WTC11 (cell line): Measurements from ENCODE around the gene VEGFB.

ENCODE experiments used
- ATF3 ChIP-seq: sonication (generic); formaldehyde crosslinking; conservative IDR thresholded peaks from 2 replicates; pipeline ENCODE4 v1.8.1; 2022; ENCODE audit warnings: mild to moderate bottlenecking, missing genetic modification reagents
- CREB1 ChIP-seq: sonication (generic); formaldehyde crosslinking; IDR thresholded peaks from 2 replicates; pipeline ENCODE4 v1.8.0; 2023; ENCODE audit warnings: mild to moderate bottlenecking, missing genetic modification reagents
- ELF4 ChIP-seq: sonication (generic); formaldehyde crosslinking; IDR thresholded peaks from 2 replicates; pipeline ENCODE4 v1.8.1; 2022; ENCODE audit warnings: low read depth, mild to moderate bottlenecking, moderate library complexity, missing genetic modification reagents
- ESRRA ChIP-seq: sonication (generic); formaldehyde crosslinking; IDR thresholded peaks from 2 replicates; pipeline ENCODE4 v1.8.1; 2022; ENCODE audit warnings: mild to moderate bottlenecking, missing genetic modification reagents, borderline replicate concordance
- OVOL2 ChIP-seq: fragments of 250-450 bp; sonication (Bioruptor Pico); IDR thresholded peaks from 2 replicates; pipeline ENCODE4 v1.9.0; 2021; ENCODE audit warnings: mild to moderate bottlenecking, borderline replicate concordance
- PRRX2 ChIP-seq: fragments of 250-450 bp; sonication (Bioruptor Pico); IDR thresholded peaks from 2 replicates; pipeline ENCODE4 v1.8.0; 2021; ENCODE audit warnings: mild to moderate bottlenecking
- ZNF263 ChIP-seq: sonication (generic); formaldehyde crosslinking; IDR thresholded peaks from 2 replicates; pipeline ENCODE4 v1.8.1; 2022; ENCODE audit warnings: low read depth, mild to moderate bottlenecking, moderate library complexity, missing genetic modification reagents
- ZNF416 ChIP-seq: fragments of 250-450 bp; sonication (Bioruptor Pico); IDR thresholded peaks from 2 replicates; pipeline ENCODE4 v1.9.0; 2021; ENCODE audit warnings: mild to moderate bottlenecking, inconsistent platforms
- TF ChIP-seq, protein P1 (sequence below): sonication (generic); formaldehyde crosslinking; IDR thresholded peaks from 2 replicates; pipeline ENCODE4 v1.8.0; 2022; ENCODE audit warnings: mild to moderate bottlenecking, missing genetic modification reagents
- TF ChIP-seq, protein P2 (sequence below): sonication (generic); formaldehyde crosslinking; IDR thresholded peaks from 2 replicates; pipeline ENCODE4 v1.8.1; 2022; ENCODE audit warnings: low read depth, missing genetic modification reagents, borderline replicate concordance
- TF ChIP-seq, protein P3 (sequence below): fragments of 200-600 bp; IDR thresholded peaks from 2 replicates; pipeline ENCODE4 v1.8.0; 2022; ENCODE audit warnings: antibody characterized with exemption

DNA sequence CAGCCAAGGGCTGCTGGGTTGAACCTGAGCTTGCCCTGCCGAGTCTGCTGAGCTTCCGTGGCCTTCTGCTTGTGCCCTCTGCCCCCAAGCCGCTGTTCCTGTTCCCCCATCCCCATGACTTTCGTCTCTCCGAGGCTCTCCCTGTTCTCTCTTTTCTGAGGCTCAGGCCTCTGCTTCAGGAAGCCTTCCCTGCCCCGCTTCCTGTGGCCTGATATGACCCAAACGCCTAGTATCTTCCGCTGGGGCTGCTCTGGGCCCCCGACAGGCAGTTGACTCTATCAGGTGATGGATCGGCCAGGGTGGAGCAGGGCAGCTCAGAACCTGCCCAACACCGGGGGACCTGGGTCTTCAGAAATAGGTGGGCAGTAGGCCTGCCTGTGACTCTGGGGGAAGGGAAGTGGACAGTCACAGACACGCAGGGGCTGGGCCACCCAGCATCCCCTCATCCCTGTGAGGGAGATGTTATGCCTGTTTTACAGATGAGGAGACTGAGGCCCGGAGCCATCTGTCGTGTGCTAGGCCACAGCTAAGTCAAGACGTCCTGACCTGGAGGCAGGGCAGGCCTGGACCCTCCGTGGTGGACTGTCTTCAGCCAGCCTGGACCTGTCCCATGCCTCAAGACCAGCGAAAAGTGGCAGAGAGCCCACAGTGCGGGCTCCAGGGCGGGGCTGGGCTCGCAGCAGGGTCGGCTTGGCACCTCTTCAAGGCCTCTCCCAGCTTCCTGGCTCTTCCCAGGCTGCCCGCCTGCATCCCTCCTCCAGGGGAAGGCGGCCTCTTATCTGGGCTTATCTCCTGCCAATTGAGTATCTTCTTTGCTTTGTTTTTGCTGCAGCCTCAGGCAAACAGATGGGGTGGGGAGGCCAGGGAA lies 33.9 kb downstream of the VEGFB start:
- TF ChIP-seq, protein P1, sequence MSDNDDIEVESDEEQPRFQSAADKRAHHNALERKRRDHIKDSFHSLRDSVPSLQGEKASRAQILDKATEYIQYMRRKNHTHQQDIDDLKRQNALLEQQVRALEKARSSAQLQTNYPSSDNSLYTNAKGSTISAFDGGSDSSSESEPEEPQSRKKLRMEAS (CRISPR knock-in tag): no peak
- TF ChIP-seq ELF4 (CRISPR knock-in tag) (no peak), CREB1 (no peak), ZNF263 (CRISPR knock-in tag) (no peak), ZNF416 (CRISPR knock-in tag) (no peak), PRRX2 (CRISPR knock-in tag) (no peak), ESRRA (no peak), OVOL2 (no peak), ATF3 (CRISPR knock-in tag) (no peak)
- TF ChIP-seq, protein P2, sequence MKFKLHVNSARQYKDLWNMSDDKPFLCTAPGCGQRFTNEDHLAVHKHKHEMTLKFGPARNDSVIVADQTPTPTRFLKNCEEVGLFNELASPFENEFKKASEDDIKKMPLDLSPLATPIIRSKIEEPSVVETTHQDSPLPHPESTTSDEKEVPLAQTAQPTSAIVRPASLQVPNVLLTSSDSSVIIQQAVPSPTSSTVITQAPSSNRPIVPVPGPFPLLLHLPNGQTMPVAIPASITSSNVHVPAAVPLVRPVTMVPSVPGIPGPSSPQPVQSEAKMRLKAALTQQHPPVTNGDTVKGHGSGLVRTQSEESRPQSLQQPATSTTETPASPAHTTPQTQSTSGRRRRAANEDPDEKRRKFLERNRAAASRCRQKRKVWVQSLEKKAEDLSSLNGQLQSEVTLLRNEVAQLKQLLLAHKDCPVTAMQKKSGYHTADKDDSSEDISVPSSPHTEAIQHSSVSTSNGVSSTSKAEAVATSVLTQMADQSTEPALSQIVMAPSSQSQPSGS (CRISPR knock-in tag): no peak
- TF ChIP-seq, protein P3, sequence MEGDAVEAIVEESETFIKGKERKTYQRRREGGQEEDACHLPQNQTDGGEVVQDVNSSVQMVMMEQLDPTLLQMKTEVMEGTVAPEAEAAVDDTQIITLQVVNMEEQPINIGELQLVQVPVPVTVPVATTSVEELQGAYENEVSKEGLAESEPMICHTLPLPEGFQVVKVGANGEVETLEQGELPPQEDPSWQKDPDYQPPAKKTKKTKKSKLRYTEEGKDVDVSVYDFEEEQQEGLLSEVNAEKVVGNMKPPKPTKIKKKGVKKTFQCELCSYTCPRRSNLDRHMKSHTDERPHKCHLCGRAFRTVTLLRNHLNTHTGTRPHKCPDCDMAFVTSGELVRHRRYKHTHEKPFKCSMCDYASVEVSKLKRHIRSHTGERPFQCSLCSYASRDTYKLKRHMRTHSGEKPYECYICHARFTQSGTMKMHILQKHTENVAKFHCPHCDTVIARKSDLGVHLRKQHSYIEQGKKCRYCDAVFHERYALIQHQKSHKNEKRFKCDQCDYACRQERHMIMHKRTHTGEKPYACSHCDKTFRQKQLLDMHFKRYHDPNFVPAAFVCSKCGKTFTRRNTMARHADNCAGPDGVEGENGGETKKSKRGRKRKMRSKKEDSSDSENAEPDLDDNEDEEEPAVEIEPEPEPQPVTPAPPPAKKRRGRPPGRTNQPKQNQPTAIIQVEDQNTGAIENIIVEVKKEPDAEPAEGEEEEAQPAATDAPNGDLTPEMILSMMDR: no peak
